GM12864 (cell line): ENCODE results near the gene TSPAN9.
A peak's percentile ranks its signal among the peaks of the same experiment; 100 is the strongest.

ENCODE experiments used
- DNase-seq: peaks from one replicate; pipeline ENCODE4 v3.0.0-alpha.2; 2011; ENCODE audit warnings: low read depth
- H3K4me3 ChIP-seq: 2 replicates; pipeline ENCODE4 v1.5.1; 2011; ENCODE audit warnings: mild to moderate bottlenecking, low read depth, low read length, control low read depth
- TF ChIP-seq, protein P1 (sequence below): IDR thresholded peaks from 2 replicates; pipeline ENCODE4 v1.5.1; 2011; ENCODE audit warnings: low read depth, mild to moderate bottlenecking, moderate library complexity, low read length, control low read depth, inconsistent platforms; ENCODE audit errors: missing control alignments

Gene TSPAN9

DNA sequence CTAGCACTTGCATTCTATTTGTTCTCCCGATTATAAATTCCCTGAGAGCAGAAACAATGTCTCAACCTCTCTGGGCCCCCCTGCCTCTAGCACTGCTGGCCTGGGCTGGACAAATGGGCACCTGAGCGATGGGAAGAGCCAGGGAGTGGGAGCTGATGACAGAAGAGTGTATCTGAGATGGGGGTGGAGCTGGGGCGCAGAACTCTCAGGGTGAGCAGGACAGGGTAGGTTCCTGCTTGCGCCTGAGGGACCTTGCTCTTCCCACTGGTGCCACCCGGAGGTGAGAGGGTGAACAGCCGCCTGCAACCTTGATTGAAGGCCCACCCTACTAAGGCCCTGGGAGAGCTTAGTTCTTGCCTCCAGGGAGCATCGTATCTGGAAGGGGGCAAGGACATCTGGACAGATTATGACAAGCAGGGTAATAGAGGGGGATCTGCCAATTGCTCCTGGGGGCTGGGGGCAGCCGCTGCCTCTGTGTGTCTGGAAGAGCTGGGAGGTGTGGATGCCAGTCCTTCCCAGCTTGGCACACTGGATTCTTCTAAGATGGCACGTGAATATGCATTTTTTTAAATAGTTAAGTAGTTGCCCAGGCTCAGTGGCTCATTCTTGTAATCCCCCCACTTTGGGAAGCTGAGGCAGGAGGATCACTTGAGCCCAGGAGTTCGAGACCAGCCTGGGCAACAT is 43.0 kb upstream of the TSPAN9 start:
- no peak overlapping the region for H3K4me3 ChIP-seq
- no peak for DNase-seq
- TF ChIP-seq, protein P1, sequence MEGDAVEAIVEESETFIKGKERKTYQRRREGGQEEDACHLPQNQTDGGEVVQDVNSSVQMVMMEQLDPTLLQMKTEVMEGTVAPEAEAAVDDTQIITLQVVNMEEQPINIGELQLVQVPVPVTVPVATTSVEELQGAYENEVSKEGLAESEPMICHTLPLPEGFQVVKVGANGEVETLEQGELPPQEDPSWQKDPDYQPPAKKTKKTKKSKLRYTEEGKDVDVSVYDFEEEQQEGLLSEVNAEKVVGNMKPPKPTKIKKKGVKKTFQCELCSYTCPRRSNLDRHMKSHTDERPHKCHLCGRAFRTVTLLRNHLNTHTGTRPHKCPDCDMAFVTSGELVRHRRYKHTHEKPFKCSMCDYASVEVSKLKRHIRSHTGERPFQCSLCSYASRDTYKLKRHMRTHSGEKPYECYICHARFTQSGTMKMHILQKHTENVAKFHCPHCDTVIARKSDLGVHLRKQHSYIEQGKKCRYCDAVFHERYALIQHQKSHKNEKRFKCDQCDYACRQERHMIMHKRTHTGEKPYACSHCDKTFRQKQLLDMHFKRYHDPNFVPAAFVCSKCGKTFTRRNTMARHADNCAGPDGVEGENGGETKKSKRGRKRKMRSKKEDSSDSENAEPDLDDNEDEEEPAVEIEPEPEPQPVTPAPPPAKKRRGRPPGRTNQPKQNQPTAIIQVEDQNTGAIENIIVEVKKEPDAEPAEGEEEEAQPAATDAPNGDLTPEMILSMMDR: peak; percentile 87

DNA sequence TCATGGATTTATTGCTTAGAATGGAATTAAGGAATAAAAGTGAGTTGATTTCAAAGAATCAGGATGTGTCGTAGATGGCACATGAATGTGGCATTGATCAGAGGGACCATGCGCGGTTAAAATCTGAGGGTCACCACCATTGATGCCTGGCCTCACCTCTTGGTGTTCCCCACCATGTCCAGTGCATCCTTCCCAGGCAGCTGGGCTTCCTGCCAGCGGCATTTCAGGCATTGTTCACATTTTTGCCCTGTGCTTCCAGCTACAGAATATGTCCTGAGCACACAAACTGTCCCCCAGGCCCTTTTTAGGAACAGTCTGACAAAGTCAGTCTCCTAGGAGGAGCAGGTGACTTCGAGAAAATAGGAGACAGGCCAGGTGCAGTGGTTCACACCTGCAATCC is 42.0 kb upstream of the TSPAN9 start:
- no peak overlapping the region for H3K4me3 ChIP-seq
- TF ChIP-seq, protein P1: no peak
- no peak for DNase-seq

DNA sequence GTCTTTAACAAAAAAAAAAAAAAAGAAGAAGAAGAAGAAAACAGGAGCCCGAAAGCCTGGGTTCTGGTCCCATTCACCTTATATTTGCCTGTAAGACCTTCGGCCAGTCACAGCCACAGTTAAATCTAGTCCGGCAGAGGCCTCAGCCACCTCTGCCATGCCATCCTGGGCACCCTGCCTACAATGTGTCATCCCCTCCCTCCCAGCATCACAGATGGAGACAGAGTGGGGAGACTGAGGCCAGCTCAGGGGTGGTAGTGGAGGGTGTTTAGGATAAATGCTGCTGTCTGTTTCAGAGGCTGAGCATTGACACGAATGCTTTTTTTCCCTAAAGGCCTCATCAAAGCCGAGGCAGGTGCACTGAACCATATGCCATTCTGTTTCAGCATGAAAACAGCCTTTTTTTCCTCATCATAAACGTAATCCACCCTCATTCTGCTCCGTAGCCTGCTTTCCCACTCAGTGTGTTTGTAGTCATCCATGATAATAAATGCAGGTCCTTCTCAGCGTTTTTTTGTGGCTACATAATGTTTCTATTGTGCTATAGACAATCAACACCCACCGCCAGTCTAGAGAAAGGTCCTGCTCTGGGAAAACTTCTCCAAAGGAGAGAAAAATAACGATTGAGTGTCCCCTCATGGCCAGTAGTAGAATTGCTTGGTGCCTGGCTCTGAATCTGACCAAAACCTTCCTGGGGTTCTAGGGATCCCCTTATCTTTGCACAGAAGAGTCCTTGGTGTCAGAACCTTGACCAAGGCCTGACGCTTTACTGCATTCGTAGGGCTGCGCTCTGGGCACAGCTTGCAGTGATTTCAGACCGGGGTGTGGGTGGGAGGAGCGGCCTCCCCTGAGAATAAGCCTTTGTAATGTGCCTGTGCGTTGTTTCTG is 41.1 kb upstream of the TSPAN9 start:
- no peak for DNase-seq
- H3K4me3 ChIP-seq: no peak overlapping the region
- TF ChIP-seq, protein P1: peak; percentile 36

DNA sequence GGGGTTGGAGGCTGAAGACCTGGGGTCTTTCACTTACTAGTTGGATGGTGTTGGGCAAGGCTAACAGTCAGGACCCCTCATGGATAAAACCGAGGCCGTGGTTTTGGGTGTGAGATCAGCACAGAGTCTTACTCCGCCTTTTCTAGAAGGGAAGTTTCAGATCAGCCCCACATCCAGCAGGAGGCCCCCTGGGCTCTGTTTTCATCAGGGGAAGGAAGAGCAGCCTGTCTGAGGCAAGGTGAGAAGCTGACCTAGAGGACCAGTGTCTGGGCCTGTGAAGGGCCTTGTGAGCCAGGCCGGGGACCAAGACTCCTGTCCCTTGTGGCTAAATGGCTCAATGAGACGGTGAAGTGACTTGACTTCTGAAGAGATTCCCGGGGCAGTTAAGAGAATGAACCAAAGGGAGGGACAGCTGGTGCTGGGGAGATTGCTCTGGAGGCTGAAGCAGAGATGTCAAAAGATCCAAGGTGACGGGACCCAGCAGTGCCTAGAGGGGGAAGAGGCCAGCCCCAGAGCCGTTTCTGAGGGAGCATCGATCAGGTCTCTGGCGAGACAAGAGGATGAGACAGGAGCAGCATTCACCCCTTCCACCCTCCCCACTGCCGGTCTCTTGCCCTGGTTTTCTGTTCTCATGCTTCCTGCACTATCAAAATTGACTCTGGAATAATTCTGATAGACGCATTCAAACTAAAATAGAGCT is 40.1 kb upstream of the TSPAN9 start:
- DNase-seq: no peak
- H3K4me3 ChIP-seq: no peak overlapping the region
- TF ChIP-seq, protein P1: no peak

DNA sequence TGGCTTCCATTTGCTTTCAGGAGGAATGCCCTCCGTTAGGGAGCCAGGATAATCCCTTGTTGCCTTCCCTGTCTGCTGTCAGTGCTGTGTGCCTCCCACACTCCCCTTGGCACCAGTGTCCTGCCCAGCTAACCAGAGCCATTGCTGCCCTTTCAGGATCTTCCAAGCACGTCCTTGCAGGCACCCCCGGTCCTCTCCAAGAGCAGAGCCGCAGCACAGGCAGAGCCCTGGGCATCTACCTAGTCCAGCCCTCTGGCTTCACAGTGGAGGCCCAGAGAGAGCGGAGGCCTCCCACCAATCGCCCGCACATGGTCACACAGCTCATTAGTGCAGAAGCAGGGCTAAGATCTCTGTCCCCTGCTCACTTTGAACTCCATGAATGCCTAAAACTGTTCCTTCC is 39.0 kb upstream of the TSPAN9 start:
- DNase-seq: no peak
- TF ChIP-seq, protein P1: no peak
- no peak overlapping the region for H3K4me3 ChIP-seq

DNA sequence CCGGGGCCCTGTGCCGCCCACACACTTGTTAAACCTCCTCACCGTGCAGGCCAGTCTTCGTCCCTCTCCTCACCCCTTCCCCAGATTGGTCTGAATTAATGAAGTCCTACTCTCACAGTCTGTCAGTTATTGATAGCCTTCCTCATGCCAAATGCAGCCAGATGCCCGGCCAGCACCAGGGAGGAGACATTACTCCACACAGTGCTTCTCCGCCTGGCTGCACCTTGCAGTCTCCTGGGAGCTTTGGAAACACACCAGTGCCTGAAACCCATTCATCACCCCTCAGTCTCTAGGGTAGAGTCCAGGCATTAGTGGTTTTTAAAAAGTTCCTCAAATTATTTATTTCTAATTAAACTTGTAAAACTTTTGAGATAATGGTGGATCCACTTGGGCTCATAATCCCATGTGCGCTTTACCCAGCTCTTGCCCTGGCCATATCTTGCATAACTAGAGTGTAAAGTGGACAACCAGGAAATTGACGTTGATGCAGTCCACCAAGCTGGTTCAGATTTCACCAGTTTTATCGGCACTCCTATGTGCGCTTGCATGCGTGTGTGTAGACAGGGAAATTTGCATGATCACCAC is 38.2 kb upstream of the TSPAN9 start:
- DNase-seq: no peak
- no peak overlapping the region for H3K4me3 ChIP-seq
- TF ChIP-seq, protein P1: no peak
